Epithelial cell of esophagus (primary cell): Measurements from ENCODE around the gene STAC.
"Not testable (repeated sequence)": the region's sequence is repeated elsewhere in the genome, so short reads cannot be mapped to it uniquely, and the experiment has no call there.

Source experiments
- DNase-seq: peaks from one replicate; pipeline ENCODE4 v3.0.0; 2010; ENCODE audit warnings: low read depth
- H3K4me3 ChIP-seq: 2 replicates; pipeline ENCODE4 v1.5.1; 2011; ENCODE audit warnings: mild to moderate bottlenecking, low read length, control low read depth
- TF ChIP-seq, protein P1 (sequence below): IDR thresholded peaks from 2 replicates; pipeline ENCODE4 v1.5.1; 2011; ENCODE audit warnings: low read depth, mild to moderate bottlenecking, low read length, control low read depth, inconsistent platforms; ENCODE audit not compliant: insufficient read depth; ENCODE audit errors: missing control alignments

STAC gene

DNA sequence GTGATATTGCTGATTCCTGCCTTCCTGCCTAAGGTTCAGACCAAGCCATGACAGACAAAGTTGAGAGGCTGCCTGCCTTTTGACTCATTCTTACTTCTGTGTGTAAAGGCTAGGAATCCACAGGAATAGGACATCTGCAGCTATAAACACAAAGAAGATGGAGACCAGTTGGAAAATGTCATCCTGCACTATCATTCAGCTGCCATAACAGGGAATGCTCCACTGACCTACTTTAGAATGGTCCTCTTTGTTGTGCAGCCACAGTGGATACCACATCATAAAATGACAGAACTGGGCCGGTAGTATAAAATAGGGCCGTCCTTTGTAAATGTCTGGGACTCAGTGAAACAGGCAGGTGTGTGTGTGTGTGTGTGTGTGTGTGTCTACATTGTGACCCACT, 75.1 kb downstream of the STAC start:
- TF ChIP-seq, protein P1, sequence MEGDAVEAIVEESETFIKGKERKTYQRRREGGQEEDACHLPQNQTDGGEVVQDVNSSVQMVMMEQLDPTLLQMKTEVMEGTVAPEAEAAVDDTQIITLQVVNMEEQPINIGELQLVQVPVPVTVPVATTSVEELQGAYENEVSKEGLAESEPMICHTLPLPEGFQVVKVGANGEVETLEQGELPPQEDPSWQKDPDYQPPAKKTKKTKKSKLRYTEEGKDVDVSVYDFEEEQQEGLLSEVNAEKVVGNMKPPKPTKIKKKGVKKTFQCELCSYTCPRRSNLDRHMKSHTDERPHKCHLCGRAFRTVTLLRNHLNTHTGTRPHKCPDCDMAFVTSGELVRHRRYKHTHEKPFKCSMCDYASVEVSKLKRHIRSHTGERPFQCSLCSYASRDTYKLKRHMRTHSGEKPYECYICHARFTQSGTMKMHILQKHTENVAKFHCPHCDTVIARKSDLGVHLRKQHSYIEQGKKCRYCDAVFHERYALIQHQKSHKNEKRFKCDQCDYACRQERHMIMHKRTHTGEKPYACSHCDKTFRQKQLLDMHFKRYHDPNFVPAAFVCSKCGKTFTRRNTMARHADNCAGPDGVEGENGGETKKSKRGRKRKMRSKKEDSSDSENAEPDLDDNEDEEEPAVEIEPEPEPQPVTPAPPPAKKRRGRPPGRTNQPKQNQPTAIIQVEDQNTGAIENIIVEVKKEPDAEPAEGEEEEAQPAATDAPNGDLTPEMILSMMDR = no peak
- no peak overlapping the region for H3K4me3 ChIP-seq
- no peak for DNase-seq

- TF ChIP-seq, protein P1 = no peak
- no peak overlapping the region for H3K4me3 ChIP-seq
- no peak for DNase-seq
Measured at GRCh38 chr3:36456784-36457183, 76.5 kb downstream of the STAC start.

DNA sequence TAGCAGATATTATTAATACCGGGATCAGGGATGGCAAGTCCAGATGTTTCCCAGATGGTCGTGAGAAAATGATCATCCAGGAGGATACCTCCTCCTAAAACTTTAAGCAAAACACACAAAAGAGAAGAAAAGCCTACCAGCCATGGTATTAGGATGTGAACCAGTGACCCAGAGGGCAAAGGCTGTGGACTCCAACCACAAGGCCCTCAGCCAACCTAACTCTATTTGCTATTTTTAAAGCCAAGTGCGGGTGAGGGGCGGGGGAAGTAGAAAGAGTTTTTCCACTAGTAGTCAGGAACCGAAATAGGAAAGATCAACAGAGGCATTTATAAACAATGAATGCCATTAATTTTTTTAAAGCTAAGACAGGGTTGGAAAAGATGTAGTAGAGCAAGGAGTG, 77.4 kb downstream of the STAC start:
- DNase-seq = no peak
- no peak overlapping the region for H3K4me3 ChIP-seq
- TF ChIP-seq, protein P1 = no peak

- H3K4me3 ChIP-seq = no peak overlapping the region
- DNase-seq = no peak
- TF ChIP-seq, protein P1 = no peak
Measured at GRCh38 chr3:36459177-36459576, 78.9 kb downstream of the STAC start.

DNA sequence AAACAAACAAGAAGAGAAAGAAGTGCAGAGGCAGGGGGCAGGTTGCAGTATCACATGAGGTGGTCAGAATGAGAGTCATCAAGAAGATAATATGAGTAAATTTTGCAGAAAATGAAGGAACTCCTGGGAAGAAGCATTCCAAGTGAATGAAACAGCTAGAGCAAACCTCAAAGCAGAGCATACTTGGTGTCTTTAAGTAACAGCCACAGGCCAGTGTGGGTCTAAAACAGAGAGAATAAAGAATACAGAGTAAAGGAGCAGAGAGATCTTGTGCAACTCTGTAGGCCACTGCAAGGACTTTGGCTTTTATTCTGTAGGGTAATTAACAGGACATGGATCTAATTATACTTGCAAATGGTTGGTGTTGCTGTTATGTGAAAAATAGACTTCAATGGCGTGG, 81.3 kb downstream of the STAC start:
- TF ChIP-seq, protein P1 = no peak
- no peak for DNase-seq
- H3K4me3 ChIP-seq = no peak overlapping the region

DNA sequence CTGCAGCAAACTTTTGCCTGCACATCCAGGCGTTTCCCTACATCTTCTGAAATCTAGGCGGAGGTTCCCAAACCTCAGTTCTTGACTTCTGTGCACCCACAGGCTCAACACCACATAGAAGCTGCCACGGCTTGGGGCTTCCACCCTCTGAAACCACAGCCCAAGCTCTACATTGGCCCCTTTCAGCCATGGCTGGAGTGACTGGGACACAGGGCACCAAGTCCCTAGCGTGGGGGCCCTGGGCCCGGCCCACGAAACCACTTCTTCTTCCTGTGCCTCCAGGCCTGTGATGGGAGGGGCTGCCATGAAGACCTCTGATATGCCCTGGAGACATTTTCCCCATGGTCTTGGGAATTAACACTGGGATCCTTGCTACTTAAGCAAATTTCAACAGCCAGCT, 91.7 kb downstream of the STAC start:
- DNase-seq, H3K4me3 ChIP-seq: not testable (repeated sequence)

GRCh38 chr3:36475558-36475957, 95.3 kb downstream of the STAC start:
- H3K4me3 ChIP-seq = no peak overlapping the region
- TF ChIP-seq, protein P1 = no peak
- no peak for DNase-seq
